Activated CD8-positive, alpha-beta memory T cell treated with anti-CD3 and anti-CD28 coated beads for 24 hours (primary cell): ENCODE data around the gene SOX1.

Source experiments
- DNase-seq: peaks from one replicate; pipeline ENCODE4 v3.0.0-alpha.2; 2020

SOX1 gene

GRCh38 chr13:112067116-112067741 lies at the start of gene SOX1:
SOX1 (plus strand) TSS chr13:112067149; CDS start chr13:112067659, 510 bp downstream.
- DNase-seq = no peak

- no peak for DNase-seq
Observed at GRCh38 chr13:112024577-112024976, 42.4 kb upstream of the SOX1 start.

- DNase-seq = no peak
Observed at GRCh38 chr13:112027250-112027649, 39.7 kb upstream of the SOX1 start.

GRCh38 chr13:112028481-112028880 lies 38.5 kb upstream of the SOX1 start:
- no peak for DNase-seq

GRCh38 chr13:112029143-112029542 lies 37.8 kb upstream of the SOX1 start:
- no peak for DNase-seq

- DNase-seq = no peak
Observed at GRCh38 chr13:112032186-112032993, 34.6 kb upstream of the SOX1 start.

- DNase-seq = no peak
Observed at GRCh38 chr13:112034231-112034630, 32.7 kb upstream of the SOX1 start.

GRCh38 chr13:112034846-112035245 lies 32.1 kb upstream of the SOX1 start:
- DNase-seq = no peak

GRCh38 chr13:112042496-112042895 lies 24.5 kb upstream of the SOX1 start:
- DNase-seq = no peak

GRCh38 chr13:112052213-112052612 lies 14.7 kb upstream of the SOX1 start:
- no peak for DNase-seq

- peak; percentile 51 for DNase-seq
Observed at GRCh38 chr13:112053167-112053743, 13.7 kb upstream of the SOX1 start.

GRCh38 chr13:112053744-112054615 lies 13.0 kb upstream of the SOX1 start:
- peak; percentile 44 for DNase-seq

GRCh38 chr13:112054616-112055015 lies 12.3 kb upstream of the SOX1 start:
- no peak for DNase-seq

GRCh38 chr13:112055036-112055914 lies 11.7 kb upstream of the SOX1 start:
- DNase-seq = peak; percentile 43

GRCh38 chr13:112055915-112056269 lies 11.1 kb upstream of the SOX1 start:
- DNase-seq = no peak

- peak; percentile 50 for DNase-seq
Observed at GRCh38 chr13:112056284-112056727, 10.6 kb upstream of the SOX1 start.

GRCh38 chr13:112056739-112057438 lies 10.1 kb upstream of the SOX1 start:
- DNase-seq = no peak

GRCh38 chr13:112057439-112057735 lies 9.6 kb upstream of the SOX1 start:
- DNase-seq = no peak

GRCh38 chr13:112057736-112058518 lies 9.0 kb upstream of the SOX1 start:
- DNase-seq = no peak

GRCh38 chr13:112058519-112058873 lies 8.5 kb upstream of the SOX1 start:
- DNase-seq = no peak

GRCh38 chr13:112058941-112059340 lies 8.0 kb upstream of the SOX1 start:
- DNase-seq = no peak
